HK-2 (cell line): ENCODE data around the gene WNT9A.
"Not testable (repeated sequence)": the region's sequence is repeated elsewhere in the genome, so short reads cannot be mapped to it uniquely, and the experiment has no call there.

Experiments used
- DNase-seq: peaks from one replicate; pipeline ENCODE4 v3.0.0-alpha.2; 2018; ENCODE audit not compliant: unreplicated experiment

Gene WNT9A

DNA sequence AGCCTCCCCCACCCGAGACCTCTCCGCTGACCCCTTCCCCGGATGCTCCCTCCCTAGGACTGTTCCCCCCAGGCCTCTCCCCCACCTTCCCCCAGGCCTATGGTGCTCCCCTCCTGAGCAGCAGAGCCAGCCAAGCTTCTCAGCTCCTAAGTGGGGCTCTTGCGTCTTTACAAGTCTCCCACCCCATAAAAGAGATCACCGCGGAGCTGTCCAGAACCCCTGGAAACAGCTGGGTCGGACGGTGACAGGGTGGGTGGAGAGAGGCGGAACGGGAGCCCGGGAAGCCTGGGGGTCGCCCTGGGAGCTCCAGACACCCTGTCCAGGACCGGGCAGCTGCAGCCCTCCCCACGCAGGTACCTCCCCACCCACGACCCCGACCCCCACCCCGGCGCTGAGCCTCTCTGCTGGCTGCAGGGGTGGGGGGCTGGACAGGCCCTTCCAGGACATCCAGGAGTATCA is 61.2 kb downstream of the WNT9A start:
- no peak for DNase-seq

DNA sequence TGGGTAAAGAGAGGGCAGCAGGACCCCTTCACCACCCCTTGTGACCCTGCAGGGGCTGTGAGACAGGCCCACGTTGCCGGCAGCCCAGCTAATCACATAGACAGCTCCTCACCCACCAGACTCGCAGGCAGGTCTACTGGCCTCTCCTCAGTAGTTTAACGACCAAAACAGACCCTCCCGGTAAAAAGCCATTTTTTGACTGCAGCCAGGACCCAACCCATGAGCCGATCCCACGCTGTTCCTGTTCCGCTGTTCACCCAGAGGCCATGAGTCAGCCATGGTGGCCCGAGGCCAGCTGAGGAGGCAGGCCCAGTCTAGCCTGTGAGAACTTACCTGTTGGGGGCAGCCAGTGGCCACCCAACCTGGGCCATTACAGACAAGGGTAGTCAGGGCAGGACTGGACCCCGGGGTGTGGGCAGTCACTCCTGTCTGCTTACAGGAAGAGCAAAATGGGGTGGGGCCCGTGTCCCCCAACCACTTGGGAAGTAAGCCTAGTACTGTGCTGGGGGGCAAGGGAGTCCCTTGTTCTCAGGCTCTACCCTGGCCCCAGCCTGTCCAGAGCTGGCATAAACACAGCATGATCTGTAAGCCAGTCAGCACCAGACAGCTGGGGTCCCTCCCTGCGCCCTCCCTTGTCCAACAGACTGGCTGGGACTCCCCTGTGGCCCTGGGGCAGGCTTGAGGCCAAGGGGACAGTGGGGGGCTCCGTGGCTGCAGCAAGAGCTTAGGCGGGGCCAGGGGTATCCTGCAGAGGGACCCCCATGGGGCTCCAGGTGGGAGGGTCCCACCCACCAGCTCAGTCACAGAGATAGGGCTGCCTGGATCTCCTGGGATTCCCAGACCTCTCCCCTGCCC is 61.9 kb downstream of the WNT9A start:
- DNase-seq, result peak; percentile 51

DNA sequence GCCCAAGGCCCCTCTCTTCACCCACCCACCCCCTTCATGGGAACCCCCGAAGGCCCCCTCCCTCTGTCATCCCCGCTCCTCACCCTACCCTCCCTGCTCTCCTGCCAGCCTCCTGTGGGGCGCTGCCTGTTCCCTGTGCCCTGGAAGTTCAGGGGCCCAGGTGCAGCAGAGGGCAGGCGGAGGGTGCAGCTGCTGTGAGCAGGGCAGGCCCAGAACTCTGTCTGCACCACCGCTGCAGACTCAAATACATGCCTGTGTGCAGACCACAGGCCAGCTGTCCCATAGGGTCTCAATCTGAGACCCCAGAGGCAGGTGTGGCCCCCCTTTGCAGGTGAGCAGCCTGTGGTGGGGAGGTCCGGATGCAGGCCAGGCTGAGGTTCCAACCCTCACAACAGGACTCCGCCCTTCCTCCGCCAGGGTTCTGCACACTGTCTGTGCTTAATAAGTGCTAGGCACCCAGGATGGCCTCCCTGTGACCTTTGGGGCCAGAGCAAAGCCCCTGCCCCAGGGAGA is 62.5 kb downstream of the WNT9A start:
- no peak for DNase-seq

DNA sequence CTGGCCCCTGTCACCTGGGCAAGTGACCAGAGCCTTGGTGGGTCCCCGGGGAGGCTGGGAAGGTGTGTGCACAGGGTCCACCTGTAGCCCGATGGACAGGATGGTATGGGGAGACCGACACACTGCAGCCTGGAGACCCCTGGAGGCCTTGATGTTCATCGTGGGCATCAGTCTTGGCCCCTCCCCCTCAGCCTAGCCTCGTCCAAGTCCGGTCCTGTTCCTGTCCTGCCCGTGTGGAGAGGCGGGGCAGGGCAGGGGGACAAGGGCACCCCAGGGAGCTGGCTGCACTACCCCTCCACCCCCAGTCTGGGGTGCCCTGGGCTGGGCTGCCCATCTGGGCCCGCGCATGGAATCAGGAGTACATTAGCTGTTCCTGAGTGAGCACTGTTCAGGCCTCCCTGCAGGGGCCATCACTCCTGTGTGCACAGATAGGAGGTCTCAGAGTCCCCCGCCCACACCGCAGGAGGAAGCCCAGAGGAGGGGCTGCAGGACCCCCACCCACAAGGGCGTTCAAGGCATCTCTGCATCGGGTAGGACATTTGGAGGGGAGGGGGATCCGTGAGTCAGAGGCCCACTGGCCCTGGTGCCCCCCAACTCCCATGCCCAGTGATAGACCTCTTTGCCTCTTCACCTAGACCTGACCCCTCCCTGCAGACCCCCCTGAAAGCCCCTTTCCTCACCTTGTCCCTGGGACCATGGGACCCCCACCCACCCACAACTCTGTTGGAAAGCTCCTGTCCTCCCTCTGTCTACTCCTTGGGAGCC is 63.2 kb downstream of the WNT9A start:
- DNase-seq, result no peak

DNA sequence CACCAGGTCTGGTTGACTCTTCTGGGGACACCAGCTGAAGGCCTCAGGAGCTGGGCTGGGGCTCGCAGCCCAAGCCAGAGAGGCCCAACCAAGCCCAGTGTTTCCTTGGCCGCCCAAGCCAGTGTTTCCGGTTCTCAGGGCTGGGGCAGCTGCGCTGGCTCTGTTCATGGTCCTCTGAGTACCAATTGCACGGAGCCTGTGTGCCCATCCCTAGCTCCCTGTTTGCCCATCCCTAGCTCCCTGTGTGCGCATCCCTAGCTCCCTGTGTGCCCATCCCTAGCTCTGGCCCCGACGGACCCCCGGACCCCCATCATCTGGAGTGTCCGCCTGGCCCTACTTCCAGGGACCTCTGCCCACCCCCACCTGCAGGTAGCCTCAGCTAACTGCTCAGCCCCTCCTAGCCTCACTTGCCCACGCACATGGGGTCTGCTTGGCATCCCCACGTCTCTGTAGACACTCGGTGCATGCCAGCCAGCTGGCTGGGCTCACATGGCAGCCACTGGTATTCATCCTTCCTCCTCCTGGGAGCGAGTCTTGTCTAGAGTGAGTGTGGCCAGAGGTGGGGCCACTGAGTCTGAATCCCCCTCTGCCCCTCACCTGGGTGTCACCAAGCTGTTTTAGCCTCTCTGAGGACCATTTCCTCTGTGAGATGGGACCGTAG is 64.0 kb downstream of the WNT9A start:
- no peak for DNase-seq

DNA sequence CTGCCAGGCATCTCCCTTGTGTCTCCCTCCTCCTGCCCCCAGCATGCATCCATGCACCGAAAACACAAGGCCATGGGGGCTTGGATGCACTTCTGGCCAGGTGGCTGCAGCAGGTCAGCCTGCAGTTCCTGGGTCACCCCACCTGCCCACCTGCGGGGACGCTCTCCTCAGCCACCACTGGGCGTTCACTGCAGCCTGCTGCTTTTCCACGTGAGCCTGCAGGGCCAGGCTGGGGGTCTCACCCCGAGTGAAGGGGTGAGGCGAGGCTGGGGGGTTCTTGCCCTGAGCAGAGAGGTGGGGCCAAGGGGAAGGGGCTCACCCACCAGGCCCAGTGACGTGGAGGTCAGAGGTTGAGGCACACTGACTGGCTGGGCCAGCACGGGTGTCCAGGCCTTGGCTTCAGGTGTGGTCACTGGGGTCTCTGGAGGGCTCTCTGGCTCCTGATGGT is 64.6 kb downstream of the WNT9A start:
- no peak for DNase-seq

DNA sequence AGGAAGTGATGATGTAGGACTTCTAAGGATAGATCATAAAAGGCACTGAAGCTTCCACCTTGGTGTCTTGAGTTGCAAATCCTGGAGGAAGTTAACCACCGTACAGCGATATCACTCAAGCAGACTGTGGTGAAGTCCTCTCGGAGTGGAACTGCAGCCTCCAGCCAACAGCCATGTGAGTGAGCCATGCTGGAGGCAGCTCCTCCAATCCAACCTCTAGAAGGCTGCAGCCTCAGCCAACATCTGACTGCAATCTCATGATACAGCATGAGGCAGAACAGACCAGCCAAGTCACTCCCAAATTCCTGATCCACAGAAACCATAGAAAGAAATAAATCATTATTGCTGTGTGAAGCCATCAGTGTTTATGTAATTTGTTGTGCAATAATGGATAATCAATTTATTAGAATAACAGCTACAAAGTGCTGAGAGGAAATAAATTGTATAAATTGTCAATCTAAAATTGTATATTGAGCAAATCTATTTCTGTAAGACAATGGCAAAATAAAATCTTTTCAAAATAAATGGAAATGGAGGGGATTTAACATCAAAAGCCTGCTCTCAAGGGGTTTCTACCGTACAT is 67.3 kb downstream of the WNT9A start:
- no peak for DNase-seq

DNA sequence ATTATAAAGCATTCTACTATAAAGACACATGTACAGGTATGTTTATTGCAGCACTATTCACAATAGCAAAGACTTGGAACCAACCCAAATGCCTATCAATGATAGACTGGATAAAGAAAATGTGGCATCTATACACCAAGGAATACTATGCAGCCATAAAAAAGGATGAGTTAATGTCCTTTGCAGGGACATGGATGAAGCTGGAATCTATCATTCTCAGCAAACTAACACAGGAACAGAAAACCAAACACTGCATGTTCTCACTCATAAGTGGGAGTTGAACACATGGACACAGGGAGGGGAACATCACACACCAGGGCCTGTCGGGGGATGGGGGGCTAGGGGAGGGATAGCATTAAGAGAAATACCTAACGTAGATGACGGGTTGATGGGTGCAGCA is 69.9 kb downstream of the WNT9A start:
- not testable (repeated sequence) for DNase-seq

DNA sequence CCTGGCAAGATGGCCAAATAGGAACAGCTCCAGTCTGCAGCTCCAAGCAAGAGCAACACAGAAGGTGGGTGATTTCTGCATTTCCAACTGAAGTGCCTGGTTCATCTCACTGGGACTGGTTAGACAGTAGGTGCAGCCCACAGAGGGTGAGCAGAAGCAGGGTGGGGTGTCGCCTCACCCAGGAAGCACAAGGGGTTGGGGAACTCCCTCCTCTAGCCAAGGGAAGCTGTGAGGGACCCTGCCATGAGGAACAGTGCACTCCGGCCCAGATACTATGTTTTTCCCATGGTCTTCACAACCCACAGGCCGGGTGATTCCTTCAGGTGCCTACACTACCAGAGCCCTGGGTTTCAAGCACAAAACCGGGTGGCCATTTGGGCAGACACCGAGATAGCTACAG is 75.8 kb downstream of the WNT9A start:
- DNase-seq, result not testable (repeated sequence)

DNA sequence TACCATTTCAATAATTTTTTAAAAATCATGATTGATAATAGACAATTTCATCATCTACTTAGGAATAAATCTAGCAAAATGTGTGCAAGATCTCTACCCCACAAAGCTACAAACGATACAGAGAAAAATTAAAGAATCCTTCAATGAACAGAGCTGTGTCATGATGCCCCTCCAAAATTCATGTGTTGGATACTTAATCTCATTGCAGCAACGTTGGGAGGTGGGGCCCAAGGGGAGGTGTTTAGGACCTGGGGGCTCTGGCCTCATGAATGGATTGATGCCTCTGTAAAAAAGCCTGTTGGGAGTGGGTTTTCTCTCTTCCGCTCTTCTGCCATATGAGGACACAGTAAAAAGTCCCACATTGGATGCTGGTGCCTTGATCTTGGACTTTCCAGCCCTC is 77.4 kb downstream of the WNT9A start:
- DNase-seq, result no peak

DNA sequence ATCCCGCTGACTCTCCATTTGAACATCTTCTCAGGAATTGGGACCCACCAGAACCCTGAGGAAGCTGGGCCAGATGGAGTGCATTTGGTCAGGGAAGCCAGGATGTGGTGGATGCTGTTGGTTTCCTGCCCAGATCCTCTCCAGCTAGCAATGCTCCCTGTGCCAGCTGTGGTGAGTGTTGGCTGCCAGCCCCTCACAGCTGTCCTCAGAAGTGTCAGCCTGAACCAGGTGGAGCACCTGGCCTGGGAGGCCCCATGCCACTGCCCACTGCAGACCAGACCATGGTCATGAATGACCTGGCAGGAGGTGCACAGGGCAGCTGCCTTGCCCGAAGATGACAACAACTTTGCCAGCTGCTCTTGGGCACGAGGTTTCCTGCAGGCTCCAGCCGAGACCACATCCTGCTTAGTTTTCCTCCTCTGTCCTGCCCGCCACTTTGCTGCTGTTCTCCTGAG is 77.9 kb downstream of the WNT9A start:
- DNase-seq, result no peak

DNA sequence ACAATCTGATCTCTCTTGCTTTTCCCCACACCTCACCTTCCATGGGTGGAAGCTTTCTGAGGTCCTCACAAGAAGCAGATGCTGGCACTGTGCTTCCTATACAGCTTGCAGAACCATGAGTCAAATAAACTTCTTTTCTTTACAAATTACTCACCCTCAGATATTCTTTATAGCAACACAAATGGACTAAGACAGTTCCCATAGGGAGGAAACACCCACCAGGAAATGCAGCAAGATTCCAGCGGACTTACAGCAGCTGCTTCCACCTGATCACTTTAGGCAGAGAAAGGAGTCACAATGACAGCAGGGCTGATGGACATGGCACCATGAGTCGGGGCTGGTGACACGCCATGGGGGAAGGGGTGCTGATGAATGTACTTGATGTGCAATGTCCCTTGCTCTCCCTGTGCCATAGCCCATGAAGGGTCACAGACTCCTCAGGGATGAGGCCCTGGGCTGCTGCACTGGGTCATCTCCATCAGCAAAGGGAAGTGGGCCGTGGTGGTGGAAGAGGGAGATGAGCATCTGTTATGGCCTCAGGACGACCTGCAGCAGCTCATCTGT is 78.4 kb downstream of the WNT9A start:
- no peak for DNase-seq
